ENCODE measurements around the gene IGFL4. TPM values are rescaled to one million over a fixed set of nuclear protein-coding genes. Genes with fewer than 3 reads are reported as not detected.

Gene IGFL4
- total and polyA plus RNA-seq, 2 of the 13 experiments (the other 11 are each of a cell fraction or from before 2014, with no cell fraction given) = 1.2 to 1.4 TPM

DNA sequence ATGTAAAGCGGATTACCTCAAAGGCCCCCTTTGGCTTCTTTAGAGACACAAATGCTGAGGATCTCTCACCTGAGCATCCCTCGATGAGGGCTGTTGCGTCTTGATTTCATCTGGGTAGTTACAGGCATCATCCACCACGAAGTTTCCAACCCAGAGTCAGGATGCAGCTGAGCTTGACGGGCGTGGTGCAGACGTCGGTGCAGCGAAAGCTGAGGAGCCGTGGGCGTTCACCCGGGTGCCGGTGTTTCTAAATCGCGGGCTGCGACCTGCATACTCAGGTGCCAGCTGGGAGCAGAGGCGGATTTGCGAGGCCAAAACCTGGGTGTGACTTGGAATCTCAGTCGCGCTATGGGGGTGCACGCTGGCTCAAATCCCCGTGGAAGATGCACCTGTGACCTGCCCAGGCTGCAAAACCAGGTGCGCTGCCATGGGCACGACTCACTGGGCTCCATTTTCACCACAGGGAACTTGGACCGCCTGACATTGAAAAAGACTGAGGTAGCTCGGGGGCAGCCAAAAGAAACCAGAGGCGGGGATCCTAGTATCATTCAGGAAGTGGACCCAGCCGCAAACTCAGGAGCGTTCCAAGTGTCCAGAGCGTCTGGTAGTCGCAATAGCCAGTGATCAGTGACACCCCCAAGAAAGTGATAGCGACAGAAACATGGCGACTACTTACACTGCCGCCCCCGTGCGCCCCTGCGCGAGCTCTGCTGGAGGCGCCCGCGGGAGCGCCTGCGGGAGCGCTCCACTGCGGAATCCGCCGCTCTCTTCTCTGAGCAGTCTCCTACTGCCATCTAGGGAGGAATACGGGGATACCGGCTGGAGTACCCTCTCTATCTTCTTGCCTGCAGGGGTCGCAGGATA is 36.4 kb upstream of the IGFL4 start (continued):
- TF ChIP-seq, protein P1, sequence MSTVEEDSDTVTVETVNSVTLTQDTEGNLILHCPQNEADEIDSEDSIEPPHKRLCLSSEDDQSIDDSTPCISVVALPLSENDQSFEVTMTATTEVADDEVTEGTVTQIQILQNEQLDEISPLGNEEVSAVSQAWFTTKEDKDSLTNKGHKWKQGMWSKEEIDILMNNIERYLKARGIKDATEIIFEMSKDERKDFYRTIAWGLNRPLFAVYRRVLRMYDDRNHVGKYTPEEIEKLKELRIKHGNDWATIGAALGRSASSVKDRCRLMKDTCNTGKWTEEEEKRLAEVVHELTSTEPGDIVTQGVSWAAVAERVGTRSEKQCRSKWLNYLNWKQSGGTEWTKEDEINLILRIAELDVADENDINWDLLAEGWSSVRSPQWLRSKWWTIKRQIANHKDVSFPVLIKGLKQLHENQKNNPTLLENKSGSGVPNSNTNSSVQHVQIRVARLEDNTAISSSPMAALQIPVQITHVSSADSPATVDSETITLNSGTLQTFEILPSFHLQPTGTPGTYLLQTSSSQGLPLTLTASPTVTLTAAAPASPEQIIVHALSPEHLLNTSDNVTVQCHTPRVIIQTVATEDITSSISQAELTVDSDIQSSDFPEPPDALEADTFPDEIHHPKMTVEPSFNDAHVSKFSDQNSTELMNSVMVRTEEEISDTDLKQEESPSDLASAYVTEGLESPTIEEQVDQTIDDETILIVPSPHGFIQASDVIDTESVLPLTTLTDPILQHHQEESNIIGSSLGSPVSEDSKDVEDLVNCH (CRISPR knock-in tag; IDR thresholded peaks at IDR 0.05) = no peak
- TF ChIP-seq TBL1XR1 (IDR thresholded peaks at IDR 0.05; ENCODE audit: borderline replicate concordance, low read length, partially characterized antibody) (peak; percentile 42), TAF15 (IDR thresholded peaks at IDR 0.05; ENCODE audit: low read depth, low read length, poor library complexity, severe bottlenecking) (no peak), ZNF282 (IDR thresholded peaks at IDR 0.05; ENCODE audit: partially characterized antibody) (no peak), RAD21 (CRISPR knock-in tag; IDR thresholded peaks at IDR 0.05) (peak; percentile 96), ZNF556 (CRISPR knock-in tag; IDR thresholded peaks at IDR 0.05; ENCODE audit: borderline replicate concordance) (no peak), JUND (CRISPR knock-in tag; IDR thresholded peaks at IDR 0.05) (no peak), ZNF230 (CRISPR knock-in tag; IDR thresholded peaks at IDR 0.05) (no peak), ZBTB38 (CRISPR knock-in tag; IDR thresholded peaks at IDR 0.05) (0 out of 2 replicates have a peak, but pooled peaks have one; percentile 34), RFX3 (CRISPR knock-in tag; IDR thresholded peaks at IDR 0.05) (no peak), POLR2A (IDR thresholded peaks at IDR 0.05; ENCODE audit: insufficient read depth in 1 of 2, low read depth in 2 of 2, low read length in 2 of 2) (no peak), MAFG (CRISPR knock-in tag; IDR thresholded peaks at IDR 0.05) (no peak), SRF (IDR thresholded peaks at IDR 0.05; ENCODE audit: low read depth, low read length) (no peak), ZNF883 (CRISPR knock-in tag; IDR thresholded peaks at IDR 0.05; ENCODE audit: not compliant biosample characterization) (no peak), HMG20B (CRISPR knock-in tag; conservative IDR thresholded peaks at IDR 0.05) (no peak), PHF8 (CRISPR knock-in tag; IDR thresholded peaks at IDR 0.05) (0 out of 2 replicates have a peak, but pooled peaks have one; percentile 28)
- TF ChIP-seq, protein P2, sequence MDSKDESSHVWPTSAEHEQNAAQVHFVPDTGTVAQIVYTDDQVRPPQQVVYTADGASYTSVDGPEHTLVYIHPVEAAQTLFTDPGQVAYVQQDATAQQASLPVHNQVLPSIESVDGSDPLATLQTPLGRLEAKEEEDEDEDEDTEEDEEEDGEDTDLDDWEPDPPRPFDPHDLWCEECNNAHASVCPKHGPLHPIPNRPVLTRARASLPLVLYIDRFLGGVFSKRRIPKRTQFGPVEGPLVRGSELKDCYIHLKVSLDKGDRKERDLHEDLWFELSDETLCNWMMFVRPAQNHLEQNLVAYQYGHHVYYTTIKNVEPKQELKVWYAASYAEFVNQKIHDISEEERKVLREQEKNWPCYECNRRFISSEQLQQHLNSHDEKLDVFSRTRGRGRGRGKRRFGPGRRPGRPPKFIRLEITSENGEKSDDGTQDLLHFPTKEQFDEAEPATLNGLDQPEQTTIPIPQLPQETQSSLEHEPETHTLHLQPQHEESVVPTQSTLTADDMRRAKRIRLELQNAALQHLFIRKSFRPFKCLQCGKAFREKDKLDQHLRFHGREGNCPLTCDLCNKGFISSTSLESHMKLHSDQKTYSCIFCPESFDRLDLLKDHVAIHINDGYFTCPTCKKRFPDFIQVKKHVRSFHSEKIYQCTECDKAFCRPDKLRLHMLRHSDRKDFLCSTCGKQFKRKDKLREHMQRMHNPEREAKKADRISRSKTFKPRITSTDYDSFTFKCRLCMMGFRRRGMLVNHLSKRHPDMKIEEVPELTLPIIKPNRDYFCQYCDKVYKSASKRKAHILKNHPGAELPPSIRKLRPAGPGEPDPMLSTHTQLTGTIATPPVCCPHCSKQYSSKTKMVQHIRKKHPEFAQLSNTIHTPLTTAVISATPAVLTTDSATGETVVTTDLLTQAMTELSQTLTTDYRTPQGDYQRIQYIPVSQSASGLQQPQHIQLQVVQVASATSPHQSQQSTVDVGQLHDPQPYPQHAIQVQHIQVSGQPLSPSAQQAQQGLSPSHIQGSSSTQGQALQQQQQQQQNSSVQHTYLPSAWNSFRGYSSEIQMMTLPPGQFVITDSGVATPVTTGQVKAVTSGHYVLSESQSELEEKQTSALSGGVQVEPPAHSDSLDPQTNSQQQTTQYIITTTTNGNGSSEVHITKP (CRISPR knock-in tag; IDR thresholded peaks at IDR 0.05; ENCODE audit: low read depth) = peak; percentile 56; the same call in 1 of the 2 replicates
- TF ChIP-seq, protein P3, sequence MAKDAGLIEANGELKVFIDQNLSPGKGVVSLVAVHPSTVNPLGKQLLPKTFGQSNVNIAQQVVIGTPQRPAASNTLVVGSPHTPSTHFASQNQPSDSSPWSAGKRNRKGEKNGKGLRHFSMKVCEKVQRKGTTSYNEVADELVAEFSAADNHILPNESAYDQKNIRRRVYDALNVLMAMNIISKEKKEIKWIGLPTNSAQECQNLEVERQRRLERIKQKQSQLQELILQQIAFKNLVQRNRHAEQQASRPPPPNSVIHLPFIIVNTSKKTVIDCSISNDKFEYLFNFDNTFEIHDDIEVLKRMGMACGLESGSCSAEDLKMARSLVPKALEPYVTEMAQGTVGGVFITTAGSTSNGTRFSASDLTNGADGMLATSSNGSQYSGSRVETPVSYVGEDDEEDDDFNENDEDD (CRISPR knock-in tag; IDR thresholded peaks at IDR 0.05; ENCODE audit: borderline replicate concordance) = no peak
- TF ChIP-seq, protein P4, sequence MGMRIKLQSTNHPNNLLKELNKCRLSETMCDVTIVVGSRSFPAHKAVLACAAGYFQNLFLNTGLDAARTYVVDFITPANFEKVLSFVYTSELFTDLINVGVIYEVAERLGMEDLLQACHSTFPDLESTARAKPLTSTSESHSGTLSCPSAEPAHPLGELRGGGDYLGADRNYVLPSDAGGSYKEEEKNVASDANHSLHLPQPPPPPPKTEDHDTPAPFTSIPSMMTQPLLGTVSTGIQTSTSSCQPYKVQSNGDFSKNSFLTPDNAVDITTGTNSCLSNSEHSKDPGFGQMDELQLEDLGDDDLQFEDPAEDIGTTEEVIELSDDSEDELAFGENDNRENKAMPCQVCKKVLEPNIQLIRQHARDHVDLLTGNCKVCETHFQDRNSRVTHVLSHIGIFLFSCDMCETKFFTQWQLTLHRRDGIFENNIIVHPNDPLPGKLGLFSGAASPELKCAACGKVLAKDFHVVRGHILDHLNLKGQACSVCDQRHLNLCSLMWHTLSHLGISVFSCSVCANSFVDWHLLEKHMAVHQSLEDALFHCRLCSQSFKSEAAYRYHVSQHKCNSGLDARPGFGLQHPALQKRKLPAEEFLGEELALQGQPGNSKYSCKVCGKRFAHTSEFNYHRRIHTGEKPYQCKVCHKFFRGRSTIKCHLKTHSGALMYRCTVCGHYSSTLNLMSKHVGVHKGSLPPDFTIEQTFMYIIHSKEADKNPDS (CRISPR knock-in tag; IDR thresholded peaks at IDR 0.05) = no peak
- TF ChIP-seq, protein P5, sequence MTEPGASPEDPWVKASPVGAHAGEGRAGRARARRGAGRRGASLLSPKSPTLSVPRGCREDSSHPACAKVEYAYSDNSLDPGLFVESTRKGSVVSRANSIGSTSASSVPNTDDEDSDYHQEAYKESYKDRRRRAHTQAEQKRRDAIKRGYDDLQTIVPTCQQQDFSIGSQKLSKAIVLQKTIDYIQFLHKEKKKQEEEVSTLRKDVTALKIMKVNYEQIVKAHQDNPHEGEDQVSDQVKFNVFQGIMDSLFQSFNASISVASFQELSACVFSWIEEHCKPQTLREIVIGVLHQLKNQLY (CRISPR knock-in tag; IDR thresholded peaks at IDR 0.05) = no peak
